Measurements from ENCODE around the gene ZNF222. TPM values are rescaled to one million over a fixed set of nuclear protein-coding genes. Genes with fewer than 3 reads are reported as not detected.

Gene ZNF222
- total RNA-seq, 4 donors from 2014 or later, result 2.2 to 3.2 (median 3.1) TPM

Small RNA genes lying within 50 kb of the gene (small RNA-seq; reads per million reads assigned to genes)
- not detected for gene AC006213.5

Other genes with a start within 250 kb of the ZNF222 start
- gene KCNN4, start 244.4 kb upstream of the ZNF222 start, total RNA-seq, result 10 to 100 TPM in 1 of 4 donors, 1 to 10 TPM in 2, under 1 TPM in 1; 0.57 to 25.2 (median 3.6) TPM
- under 1 TPM in 3 of 4 donors, not detected in 1; 0.22 to 0.94 (median 0.51) TPM for gene LYPD5, start 222.9 kb upstream of the ZNF222 start, total RNA-seq
- gene ZNF283, start 198.1 kb upstream of the ZNF222 start, total RNA-seq, result 10 to 100 TPM in 1 of 4 donors, 1 to 10 TPM in 3; 5.7 to 10.5 (median 8.1) TPM
- 1 to 10 TPM in 3 of 4 donors, under 1 TPM in 1; 0.49 to 4.1 (median 1.5) TPM for gene ZNF404, start 141.4 kb upstream of the ZNF222 start, total RNA-seq
- 1 to 10 TPM; 5.9 to 8.7 (median 7.1) TPM for gene ZNF45, start 90.1 kb upstream of the ZNF222 start, total RNA-seq
- 1 to 10 TPM; 4.5 to 6.8 (median 5.6) TPM for gene ZNF221, start 74.2 kb upstream of the ZNF222 start, total RNA-seq
- 10 to 100 TPM in 1 of 4 donors, 1 to 10 TPM in 3; 6.0 to 13.8 (median 9.1) TPM for gene ZNF155, start 41.2 kb upstream of the ZNF222 start, total RNA-seq
- 10 to 100 TPM in 1 of 4 donors, 1 to 10 TPM in 3; 1.9 to 11.0 (median 3.4) TPM for gene ZNF230, start 22.4 kb upstream of the ZNF222 start, total RNA-seq
- gene ZNF223, start 26.7 kb downstream of the ZNF222 start, total RNA-seq, result 1 to 10 TPM; 2.9 to 5.9 (median 5.0) TPM
- gene ZNF284, start 46.8 kb downstream of the ZNF222 start, total RNA-seq, result 1 to 10 TPM; 1.8 to 2.4 (median 2.1) TPM
- 10 to 100 TPM; 19.9 to 32.6 (median 30.0) TPM for gene ZNF224, start 69.0 kb downstream of the ZNF222 start, total RNA-seq
- gene ZNF225, start 88.0 kb downstream of the ZNF222 start, total RNA-seq, result 1 to 10 TPM; 3.3 to 5.1 (median 4.1) TPM
- 1 to 10 TPM; 4.9 to 9.1 (median 7.4) TPM for gene ZNF234, start 116.2 kb downstream of the ZNF222 start, total RNA-seq
- 10 to 100 TPM; 12.9 to 20.7 (median 17.6) TPM for gene ZNF226, start 139.7 kb downstream of the ZNF222 start, total RNA-seq
- gene ZNF227, start 187.2 kb downstream of the ZNF222 start, total RNA-seq, result 10 to 100 TPM; 15.3 to 18.3 (median 16.9) TPM
- gene ZNF233, start 234.5 kb downstream of the ZNF222 start, total RNA-seq, result under 1 TPM in 3 of 4 donors, not detected in 1; 0.44 to 0.68 (median 0.49) TPM

Measured in subcutaneous adipose tissue (tissue), 4 donors.